ENCODE measurements around the gene ZNF746.

GRCh38 chr7:149475121-149476045 is 22.2 kb downstream of the ZNF746 start:
- TF ChIP-seq POLR2A (IDR thresholded peaks at IDR 0.05) (no peak), CTCF (IDR thresholded peaks at IDR 0.05) (no peak), POLR2AphosphoS5 (IDR thresholded peaks at IDR 0.05) (no peak)

All from breast epithelium (tissue), 3 donors.